Nephron (organoid): ENCODE measurements around the gene TMEM245.

ENCODE experiments used
- H3K27ac Mint-ChIP-seq, 3 experiments: 2 replicates each; pipeline ENCODE4 v1.8.0; 2020; ENCODE audit warnings: mixed read lengths in 3 of 3, mild to moderate bottlenecking in 2 of 3, moderate library complexity in 1 of 3
- H3K27me3 Mint-ChIP-seq: 2 replicates; pipeline ENCODE4 v1.8.0; 2021; ENCODE audit warnings: low read depth, mild to moderate bottlenecking, moderate library complexity, mixed read lengths
- H3K36me3 Mint-ChIP-seq: 2 replicates; pipeline ENCODE4 v1.8.0; 2020; ENCODE audit warnings: low read depth, mixed read lengths
- H3K4me1 Mint-ChIP-seq: 2 replicates; pipeline ENCODE4 v1.8.0; 2020; ENCODE audit warnings: mixed read lengths
- H3K4me3 Mint-ChIP-seq, 3 experiments: 2 replicates each; pipeline ENCODE4 v1.8.0; 2020; ENCODE audit warnings: mild to moderate bottlenecking in 3 of 3, mixed read lengths in 3 of 3, moderate library complexity in 2 of 3
- H3K9me3 Mint-ChIP-seq: 2 replicates; pipeline ENCODE4 v1.8.0; 2020; ENCODE audit warnings: mixed read lengths
- CTCF ChIP-seq, 3 experiments: fragments of 200-600 bp; sonication (generic); IDR thresholded peaks; one replicate each; pipeline ENCODE4 v1.5.0; 2021; ENCODE audit warnings: antibody characterized with exemption in 3 of 3; ENCODE audit not compliant: unreplicated experiment in 3 of 3

TMEM245 gene

GRCh38 chr9:109164042-109164441 is 44.3 kb upstream of the TMEM245 start:
- no peaks in the 10 kb centered on the region for H3K36me3 Mint-ChIP-seq
- H3K4me3 Mint-ChIP-seq, result peak overlapping the region; percentile 14 to 49 (median 22)
- H3K27ac Mint-ChIP-seq, result no peak overlapping the region
- H3K27me3 Mint-ChIP-seq, result peaks cover 45% of the 10 kb centered on the region
- H3K4me1 Mint-ChIP-seq, result no peaks in the 10 kb centered on the region
- H3K9me3 Mint-ChIP-seq, result peaks cover 6% of the 10 kb centered on the region
- TF ChIP-seq CTCF (IDR thresholded peaks at IDR 0.05; ENCODE audit: unreplicated experiment in 3 of 3), result no peak

- H3K27ac Mint-ChIP-seq, result no peak overlapping the region
- H3K4me1 Mint-ChIP-seq, result no peaks in the 10 kb centered on the region
- H3K36me3 Mint-ChIP-seq, result no peaks in the 10 kb centered on the region
- TF ChIP-seq CTCF (IDR thresholded peaks at IDR 0.05; ENCODE audit: unreplicated experiment in 3 of 3), result no peak
- peaks cover 6% of the 10 kb centered on the region for H3K9me3 Mint-ChIP-seq
- H3K27me3 Mint-ChIP-seq, result peaks cover 39% of the 10 kb centered on the region
- no peak overlapping the region for H3K4me3 Mint-ChIP-seq
These were observed 43.4 kb upstream of the TMEM245 start for GRCh38 chr9:109163194-109163593.

- Mint-ChIP-seq H3K27ac (no peak overlapping the region), H3K27me3 (peaks cover 34% of the 10 kb centered on the region), H3K36me3 (no peaks in the 10 kb centered on the region), H3K4me1 (no peaks in the 10 kb centered on the region), H3K4me3 (no peak overlapping the region), H3K9me3 (peaks cover 6% of the 10 kb centered on the region)
- TF ChIP-seq CTCF (IDR thresholded peaks at IDR 0.05; ENCODE audit: unreplicated experiment in 3 of 3), result no peak
These were observed 42.9 kb upstream of the TMEM245 start for GRCh38 chr9:109162677-109163076.

- Mint-ChIP-seq H3K36me3 (no peaks in the 10 kb centered on the region), H3K4me1 (no peaks in the 10 kb centered on the region), H3K27me3 (peaks cover 27% of the 10 kb centered on the region), H3K4me3 (no peak overlapping the region), H3K27ac (no peak overlapping the region), H3K9me3 (peaks cover 6% of the 10 kb centered on the region)
- TF ChIP-seq CTCF (IDR thresholded peaks at IDR 0.05; ENCODE audit: unreplicated experiment in 3 of 3), result no peak
These were observed 41.7 kb upstream of the TMEM245 start for GRCh38 chr9:109161471-109161870.

GRCh38 chr9:109159583-109159982 is 39.8 kb upstream of the TMEM245 start:
- Mint-ChIP-seq H3K4me1 (no peaks in the 10 kb centered on the region), H3K27me3 (peaks cover 11% of the 10 kb centered on the region), H3K4me3 (no peak overlapping the region), H3K36me3 (no peaks in the 10 kb centered on the region), H3K9me3 (no peaks in the 10 kb centered on the region), H3K27ac (no peak overlapping the region)
- TF ChIP-seq CTCF (IDR thresholded peaks at IDR 0.05; ENCODE audit: unreplicated experiment in 3 of 3), result no peak

GRCh38 chr9:109158651-109159050 is 38.9 kb upstream of the TMEM245 start:
- Mint-ChIP-seq H3K9me3 (peaks cover 5% of the 10 kb centered on the region), H3K4me1 (no peaks in the 10 kb centered on the region), H3K27me3 (peaks cover 6% of the 10 kb centered on the region), H3K4me3 (no peak overlapping the region), H3K27ac (no peak overlapping the region), H3K36me3 (no peaks in the 10 kb centered on the region)
- no peak for TF ChIP-seq CTCF (IDR thresholded peaks at IDR 0.05; ENCODE audit: unreplicated experiment in 3 of 3)
